Raji (cell line): ENCODE data around the gene JHY.

Experiments
- POLR2A ChIP-seq: IDR thresholded peaks from 2 replicates; pipeline ENCODE4 v1.6.1; 2011; ENCODE audit warnings: low read depth, low read length, control low read depth; ENCODE audit not compliant: insufficient read depth

Gene JHY

GRCh38 chr11:122862091-122862490, 20.5 kb upstream of the JHY start:
- TF ChIP-seq POLR2A, result no peak

- no peak for TF ChIP-seq POLR2A
Observed at GRCh38 chr11:122863704-122864326, 18.7 kb upstream of the JHY start.

DNA sequence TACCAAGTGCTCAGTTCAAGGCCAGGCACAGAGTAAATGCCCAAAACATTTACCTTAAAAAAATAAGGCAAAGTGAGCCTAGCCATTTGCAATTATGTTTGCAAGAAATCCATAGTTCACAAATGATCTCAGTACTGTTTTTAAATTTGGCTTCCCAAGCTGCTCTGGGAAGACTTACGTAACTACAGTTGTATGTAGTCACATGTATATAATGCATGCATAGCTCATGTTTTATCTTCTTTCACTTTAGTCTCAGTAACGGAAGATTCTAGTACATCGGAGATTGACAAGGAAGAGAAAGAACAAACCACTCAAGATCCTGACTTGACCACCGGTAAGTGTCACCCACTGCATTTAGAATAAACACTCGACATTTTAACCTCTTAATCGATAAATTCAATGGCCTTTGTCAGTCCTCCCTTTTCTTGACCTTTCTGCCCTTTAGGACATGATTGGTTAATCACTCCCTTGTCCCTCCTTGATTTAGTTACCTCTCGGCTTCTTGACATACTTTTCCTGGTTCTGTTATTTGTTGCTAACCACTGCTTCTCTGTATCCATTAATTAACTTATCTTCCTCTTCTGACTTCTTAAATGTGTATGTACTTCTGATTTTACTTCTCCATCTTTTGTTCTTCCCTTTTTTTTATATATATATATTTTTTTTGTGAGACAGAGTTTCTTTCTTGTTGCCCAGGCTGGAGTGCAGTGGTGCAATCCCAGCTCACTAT, 18.0 kb upstream of the JHY start:
- TF ChIP-seq POLR2A, result no peak

GRCh38 chr11:122869622-122870021, 12.9 kb upstream of the JHY start:
- no peak for TF ChIP-seq POLR2A

DNA sequence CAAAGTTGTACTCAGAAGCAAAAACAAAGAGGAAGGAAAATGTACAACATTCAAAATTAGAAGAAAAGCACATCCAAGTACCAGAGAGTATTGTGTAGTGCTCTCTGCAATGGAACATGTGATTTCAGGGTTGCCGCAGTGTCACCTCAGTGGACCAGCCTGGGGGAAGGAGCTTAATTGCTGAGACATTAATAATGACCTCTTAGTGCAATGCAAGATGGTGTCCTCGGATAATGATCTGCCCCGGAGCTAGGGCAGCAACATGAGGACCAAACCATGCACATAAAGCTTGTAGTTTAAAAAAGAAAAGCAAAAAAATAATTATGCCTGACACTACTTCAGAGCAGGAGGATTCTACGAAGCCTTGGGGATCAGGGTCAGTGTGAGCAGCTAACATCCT, 11.3 kb upstream of the JHY start:
- TF ChIP-seq POLR2A, result no peak

- TF ChIP-seq POLR2A, result no peak
Observed at GRCh38 chr11:122872046-122872445, 10.5 kb upstream of the JHY start.

DNA sequence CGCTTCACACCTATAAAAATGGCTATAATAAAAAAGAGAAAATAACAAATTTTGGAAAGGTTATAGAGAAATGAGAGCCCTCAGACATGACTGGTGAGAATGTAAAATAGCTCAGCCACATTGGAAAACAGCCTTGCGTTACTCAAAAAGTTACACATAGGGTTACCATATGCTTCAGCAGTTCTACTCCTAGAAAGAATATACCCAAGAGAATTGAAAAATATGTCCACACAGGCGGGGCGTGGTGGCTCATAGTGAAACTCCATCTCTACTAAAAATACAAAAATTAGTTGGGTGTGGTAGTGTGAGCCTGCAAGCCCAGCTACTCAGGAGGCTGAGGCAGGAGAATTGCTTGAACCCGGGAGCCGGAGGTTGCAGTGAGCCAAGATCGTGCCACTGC, 7.6 kb upstream of the JHY start:
- no peak for TF ChIP-seq POLR2A

DNA sequence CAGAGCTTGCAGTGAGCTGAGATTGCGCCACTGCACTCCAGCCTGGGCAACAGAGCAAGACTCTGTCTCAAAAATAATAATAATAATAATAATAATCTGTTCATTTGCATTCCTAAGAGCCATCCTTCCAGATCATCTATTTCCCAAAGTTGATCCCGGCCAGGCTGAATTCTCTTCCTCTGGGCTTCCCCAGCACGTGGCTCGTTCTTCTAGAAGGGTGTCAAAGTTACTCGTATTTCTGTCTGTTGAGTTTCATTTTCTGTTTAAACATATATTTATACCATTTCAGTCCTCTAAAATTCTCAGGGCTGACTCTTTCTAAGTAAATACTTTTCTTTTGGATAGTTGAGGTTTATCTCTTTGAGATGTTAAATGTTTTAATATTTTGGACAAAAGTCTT, 4.8 kb upstream of the JHY start:
- TF ChIP-seq POLR2A, result no peak

DNA sequence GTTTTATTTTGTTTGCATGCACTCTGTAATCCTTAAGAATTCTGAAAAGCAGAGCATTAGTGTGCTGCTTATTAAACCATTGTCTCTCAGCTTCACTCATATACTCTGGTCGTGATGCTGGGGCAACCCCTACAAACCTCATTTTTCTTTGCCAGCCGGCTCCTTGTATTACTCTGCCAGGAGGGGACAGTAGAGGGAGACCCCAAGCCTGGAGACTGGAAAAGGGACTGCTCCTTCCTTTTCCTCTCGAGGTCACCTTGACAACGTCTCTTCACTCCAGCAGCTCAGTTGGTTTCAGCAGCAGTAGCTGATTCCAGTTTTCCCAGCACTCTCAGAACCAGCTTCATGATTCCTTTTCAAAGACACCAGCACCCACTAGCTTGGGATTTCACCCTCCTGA, 2.8 kb upstream of the JHY start:
- TF ChIP-seq POLR2A, result no peak

DNA sequence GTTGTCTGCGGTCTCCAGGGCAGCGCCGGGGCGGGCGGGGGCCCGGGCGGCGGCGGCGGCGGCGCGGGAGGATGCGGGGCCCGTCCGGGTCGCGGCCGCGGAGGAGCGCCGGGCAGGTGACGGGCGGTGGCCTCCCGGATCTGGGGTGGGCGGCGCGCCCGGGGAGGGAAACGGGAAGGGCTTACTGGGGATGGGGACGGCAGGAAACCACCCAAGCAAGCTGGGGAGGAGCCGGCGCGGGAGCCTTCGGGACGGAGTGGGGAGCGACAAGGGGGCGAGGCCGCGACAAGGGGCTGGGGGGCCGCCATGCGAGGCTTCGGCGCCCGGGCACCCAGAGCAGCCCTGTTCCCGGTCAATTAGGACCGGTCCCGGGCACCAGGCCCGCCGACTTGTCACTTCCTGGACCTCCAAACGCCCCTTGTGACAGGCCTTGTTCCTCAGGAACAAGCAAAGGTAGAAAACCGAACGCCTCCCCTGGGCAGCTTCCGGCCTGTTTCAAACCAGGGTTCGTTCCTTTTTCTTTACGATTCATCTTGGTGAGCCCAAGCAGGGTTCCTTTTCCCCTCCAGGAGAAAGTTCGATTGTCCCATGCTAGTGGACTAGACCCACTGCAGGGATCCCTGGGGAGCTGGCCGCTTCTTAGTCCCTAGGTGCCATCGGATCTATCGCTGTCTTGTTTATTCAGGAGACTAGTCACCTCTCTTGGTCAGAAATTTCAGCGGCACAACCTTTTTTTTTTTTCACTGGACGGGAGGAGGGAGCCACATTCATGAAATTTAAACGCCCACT, 492 bp downstream of the JHY start:
- TF ChIP-seq POLR2A, result no peak

GRCh38 chr11:122883646-122883979, 1.1 kb downstream of the JHY start:
- no peak for TF ChIP-seq POLR2A

- no peak for TF ChIP-seq POLR2A
Observed at GRCh38 chr11:122888162-122888561, 5.6 kb downstream of the JHY start.

DNA sequence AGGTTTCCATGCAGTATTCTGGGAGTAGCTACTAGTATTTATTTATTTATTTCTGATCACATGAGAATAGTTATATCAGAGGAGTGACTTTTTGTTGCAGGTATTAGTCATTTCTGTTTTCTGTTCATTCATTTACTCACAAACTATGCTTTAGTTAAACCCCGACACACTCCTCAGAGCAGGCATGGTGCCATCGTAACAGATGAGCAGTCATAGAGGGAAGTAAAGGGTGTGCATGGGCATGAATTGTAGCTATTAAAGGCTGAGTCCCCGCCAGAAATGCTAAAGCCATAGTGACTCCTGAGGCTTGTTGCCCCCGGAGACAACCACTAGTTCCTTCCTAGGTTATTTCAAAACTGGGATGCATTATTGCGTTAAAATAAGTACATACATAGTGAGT, 10.6 kb downstream of the JHY start:
- TF ChIP-seq POLR2A, result no peak

- TF ChIP-seq POLR2A, result no peak
Observed at GRCh38 chr11:122895563-122895962, 13.0 kb downstream of the JHY start.

GRCh38 chr11:122897606-122898210, 15.1 kb downstream of the JHY start:
- no peak for TF ChIP-seq POLR2A

DNA sequence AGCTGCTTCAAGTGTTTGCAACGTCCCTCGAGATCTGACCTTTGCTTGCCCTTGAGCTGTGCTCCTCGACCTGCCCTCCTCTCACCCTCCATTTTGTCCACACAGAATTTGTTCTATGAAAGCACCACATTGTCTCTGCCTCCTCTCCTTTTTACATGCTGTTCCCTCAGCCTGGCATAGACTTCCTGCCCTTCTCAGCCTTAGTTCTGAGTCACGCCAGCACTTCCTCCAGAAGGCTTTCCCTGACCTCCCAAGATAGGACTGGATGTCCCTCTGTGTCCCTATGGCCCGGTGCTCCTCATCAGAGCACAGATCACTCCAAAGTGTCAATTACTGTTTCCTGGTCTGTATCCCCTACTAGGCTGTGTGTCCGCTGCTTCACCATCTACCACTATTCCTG, 16.2 kb downstream of the JHY start:
- TF ChIP-seq POLR2A, result no peak
